Kidney capillary endothelial cell (primary cell): ENCODE measurements around the gene UPK3BL1.
"Not testable (repeated sequence)": the region's sequence is repeated elsewhere in the genome, so short reads cannot be mapped to it uniquely, and the experiment has no call there.

ENCODE experiments used
- DNase-seq: peaks from one replicate; pipeline ENCODE4 v3.0.0-alpha.2; 2018; ENCODE audit warnings: low spot score

The UPK3BL1 gene

GRCh38 chr7:102627271-102627904 lies 15.2 kb downstream of the UPK3BL1 start:
- DNase-seq: not testable (repeated sequence)

DNA sequence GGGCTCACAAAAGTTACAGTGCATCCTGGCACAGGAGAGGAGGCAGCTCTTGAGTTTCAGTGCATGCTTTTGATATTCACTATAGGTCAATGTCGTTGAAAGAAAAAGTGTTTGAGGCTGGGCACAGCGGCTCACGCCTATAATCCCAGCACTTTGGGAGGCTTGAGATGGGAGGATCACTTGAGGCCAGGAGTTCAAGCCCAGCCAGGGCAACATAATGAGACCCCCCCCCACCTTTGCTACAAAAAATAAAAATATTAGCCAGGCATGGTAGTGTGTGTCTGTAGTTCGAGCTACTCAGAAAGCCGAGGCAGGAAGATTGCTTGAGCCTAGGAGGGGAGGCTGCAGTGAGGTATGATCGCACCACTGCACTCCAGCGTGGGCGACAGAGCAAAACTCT lies 24.5 kb downstream of the UPK3BL1 start:
- not testable (repeated sequence) for DNase-seq

- not testable (repeated sequence) for DNase-seq
These were observed 26.0 kb downstream of the UPK3BL1 start, which contains the start of gene RASA4 for GRCh38 chr7:102616507-102617125. Gene RASA4, minus strand, starts transcription at chr7:102616756. Its CDS starts 67 bp downstream, at chr7:102616689.

DNA sequence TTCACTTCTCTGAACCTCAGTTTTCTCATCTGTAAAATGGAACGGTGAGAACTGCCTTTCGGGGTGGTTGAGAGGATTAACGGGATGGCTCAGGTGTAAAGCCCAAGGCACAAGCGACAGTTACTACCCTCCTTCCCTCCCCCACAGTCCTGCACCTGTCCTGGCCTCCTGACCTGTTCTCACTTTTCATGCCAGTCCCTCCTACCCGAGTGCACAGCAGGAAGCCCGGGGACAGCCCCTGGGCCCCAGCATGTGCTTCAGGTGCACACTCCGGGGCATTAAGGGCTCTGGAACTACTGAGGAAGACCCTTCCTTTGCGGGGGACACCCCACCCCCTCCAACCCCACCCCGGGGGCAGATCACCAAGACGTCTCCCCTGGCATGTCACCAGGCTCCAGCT lies 26.7 kb downstream of the UPK3BL1 start:
- not testable (repeated sequence) for DNase-seq

GRCh38 chr7:102614873-102615272 lies 27.7 kb downstream of the UPK3BL1 start:
- DNase-seq: not testable (repeated sequence)

- not testable (repeated sequence) for DNase-seq
These were observed 28.3 kb downstream of the UPK3BL1 start for GRCh38 chr7:102614346-102614697.

DNA sequence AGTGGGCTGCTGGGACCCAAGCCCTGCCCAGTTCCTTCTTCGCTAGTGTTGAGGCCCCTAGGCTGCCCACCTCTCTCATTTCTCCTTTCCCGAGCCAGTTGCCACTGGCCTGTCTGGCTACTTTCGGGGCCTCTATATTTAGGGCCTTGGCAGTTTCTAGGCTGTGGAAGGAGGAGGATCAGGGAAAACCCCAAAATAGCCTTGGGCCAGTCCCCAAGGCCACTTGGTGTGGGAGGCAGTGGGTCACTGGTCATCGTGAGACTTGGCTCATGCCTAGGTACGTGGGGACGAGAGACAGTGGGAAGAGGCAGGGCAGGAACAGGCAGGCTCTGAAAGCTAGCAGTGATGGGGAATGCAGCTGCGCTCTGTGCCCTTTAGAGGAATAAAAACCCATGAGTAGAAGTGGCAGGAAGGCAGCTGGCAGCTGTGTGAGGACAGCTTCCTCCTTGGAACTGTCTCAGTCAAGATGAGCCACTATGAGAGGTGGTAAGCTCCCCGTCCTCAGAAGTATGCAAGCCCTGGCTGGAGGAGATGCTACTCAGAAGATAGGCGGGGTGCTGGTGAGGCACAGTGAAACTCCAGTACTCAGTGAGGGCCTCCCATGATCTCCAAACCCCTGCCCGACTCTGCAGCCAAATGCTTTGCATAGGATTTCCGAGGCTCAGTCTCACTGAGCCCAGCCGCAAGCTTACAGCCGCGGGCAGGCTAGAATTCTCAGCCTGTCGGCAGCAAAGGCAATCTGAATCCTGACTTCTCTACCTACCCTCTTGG lies 28.8 kb downstream of the UPK3BL1 start:
- not testable (repeated sequence) for DNase-seq

DNA sequence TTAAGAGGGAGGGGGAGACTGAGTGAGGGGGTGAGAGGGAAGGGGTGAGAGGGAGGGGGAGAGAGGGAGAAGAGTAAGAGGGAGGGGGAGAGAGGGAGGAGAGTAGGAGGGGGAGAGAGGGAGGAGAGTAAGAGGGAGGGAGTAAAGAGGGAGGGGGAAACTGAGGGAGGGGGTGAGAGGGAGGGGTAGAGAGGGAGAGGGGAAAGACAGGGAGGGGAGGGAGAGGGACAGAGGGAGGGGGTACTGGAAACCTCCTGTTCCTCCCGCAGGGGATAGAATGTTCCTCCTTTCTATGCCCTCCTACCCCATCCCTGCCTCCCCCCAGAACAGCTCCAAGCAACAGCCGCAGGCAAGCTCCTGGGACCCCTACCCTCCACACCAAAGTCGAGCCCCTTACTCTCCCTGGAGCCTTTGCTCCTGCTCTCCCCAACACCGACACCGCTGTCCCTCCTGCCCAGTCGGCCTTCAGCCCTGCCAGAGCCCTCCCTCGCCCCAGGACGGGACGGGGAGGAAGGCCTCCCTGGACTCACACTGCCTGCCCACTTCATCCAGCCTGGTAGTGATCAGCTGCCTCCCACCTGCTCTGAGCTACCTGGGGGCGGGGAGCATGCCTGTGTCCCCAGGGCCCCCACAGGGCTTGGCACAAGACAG lies 30.8 kb downstream of the UPK3BL1 start:
- peak; percentile 4 for DNase-seq

- not testable (repeated sequence) for DNase-seq
These were observed 31.4 kb downstream of the UPK3BL1 start for GRCh38 chr7:102611013-102611674.

DNA sequence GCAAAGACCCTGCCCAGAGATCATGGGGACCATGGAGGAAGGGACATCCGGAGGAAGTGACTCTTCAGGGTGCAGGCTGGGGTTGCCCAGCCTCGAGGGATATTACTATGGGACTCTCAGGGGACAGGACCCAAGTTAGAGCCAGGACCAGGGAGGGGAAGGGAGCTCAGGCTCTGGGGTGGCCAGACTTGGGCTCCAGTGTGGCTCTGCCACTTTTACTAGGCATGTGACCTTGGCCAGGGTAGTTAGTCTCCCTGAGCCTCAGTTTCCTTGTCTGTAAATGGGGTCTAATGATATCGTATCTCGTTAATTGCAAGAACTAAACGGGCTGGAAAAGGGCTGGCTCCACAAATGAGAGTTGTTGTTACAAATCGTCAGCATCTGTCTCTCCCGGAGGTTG lies 32.1 kb downstream of the UPK3BL1 start:
- DNase-seq: not testable (repeated sequence)

DNA sequence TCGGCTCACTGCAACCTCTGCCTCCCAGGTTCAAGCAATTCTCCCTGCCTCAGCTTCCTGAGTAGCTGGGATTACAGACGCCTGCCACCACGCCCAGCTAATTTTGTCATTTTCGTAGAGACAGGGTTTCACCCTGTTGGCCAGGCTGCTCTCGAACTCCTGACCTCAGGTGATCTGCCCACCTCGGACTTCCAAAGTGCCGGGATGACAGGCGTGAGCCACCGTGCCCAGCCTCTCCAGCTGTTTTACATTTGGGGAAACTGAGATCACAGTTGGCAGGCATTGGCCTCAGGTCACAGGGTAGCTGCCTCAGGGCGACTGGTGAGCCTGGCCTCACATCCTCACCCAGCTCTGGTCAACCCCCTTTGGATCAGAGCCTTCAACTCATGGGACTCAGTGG lies 32.9 kb downstream of the UPK3BL1 start:
- not testable (repeated sequence) for DNase-seq

DNA sequence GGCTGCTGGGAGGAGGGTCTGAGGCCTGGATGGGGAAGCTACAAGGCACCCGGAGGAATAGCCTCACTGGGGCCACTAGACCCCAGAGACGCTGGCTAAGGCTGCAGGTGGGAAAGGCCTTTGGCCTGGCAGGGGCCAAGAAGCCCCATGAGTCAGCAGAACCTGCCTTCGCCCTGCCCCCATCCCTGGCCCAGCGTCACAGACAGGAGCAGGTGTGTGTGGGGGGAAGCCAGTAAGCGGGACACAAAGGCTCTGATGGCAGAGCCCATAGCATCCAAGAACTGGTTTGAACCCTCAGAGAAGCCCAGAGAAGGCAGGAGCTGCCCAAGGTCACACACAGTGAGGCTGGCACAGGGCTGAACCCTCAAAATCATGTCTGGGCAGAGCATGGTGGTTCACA lies 35.7 kb downstream of the UPK3BL1 start:
- DNase-seq: not testable (repeated sequence)

DNA sequence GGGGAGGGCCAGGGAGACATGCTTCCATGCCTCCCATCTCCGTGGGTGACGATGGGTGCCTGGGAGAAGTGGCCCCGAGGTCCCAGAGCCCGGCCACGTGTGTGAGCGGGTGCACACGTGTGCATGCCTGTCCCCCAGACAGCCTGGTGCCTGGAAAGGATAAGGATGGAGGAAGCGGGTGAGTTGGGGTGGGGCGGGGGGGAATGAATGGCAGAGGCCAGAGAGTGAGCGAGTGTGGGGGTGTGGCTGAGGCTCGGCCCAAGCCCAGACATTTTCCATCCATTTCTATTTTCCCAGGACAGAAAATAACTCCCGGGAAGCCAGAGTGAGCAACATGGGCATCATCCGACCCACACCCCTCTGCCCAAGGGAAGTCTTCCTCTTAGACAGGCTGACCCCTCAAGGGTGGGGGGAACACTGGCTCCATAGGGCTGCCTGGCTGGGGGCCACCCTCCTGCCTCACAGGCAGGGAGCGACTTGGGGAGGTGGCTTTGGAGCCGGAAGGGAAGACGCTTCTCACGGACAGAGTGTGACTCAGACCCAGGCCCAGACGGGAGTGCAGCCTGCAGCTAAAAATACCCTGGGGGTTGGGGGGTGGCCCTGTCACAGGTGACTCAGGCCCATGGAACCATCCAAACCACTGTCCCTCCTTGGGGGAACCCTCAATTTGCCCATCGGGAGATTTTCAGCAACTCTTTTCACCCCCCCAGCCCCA lies 38.0 kb downstream of the UPK3BL1 start:
- DNase-seq: not testable (repeated sequence)

DNA sequence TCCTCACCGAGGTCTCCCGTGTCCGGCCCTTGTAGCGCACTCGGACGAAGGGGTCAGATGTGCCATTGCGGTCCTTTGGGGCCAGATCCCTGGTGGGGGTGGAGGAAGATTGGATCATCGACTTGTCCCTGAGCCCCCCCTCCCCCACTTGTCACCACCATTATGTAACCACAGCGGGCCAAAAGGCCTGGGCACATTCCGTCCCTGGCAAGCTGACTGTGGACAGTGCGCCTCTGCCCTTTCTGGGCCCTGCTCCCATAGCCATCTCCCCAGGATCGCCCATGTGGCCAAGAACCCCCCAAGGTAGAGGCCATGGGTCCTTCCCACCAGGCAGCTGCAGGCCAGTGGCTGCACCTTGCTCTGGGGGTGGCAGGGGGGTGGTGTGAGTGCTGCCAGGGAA lies 40.3 kb downstream of the UPK3BL1 start:
- DNase-seq: not testable (repeated sequence)

DNA sequence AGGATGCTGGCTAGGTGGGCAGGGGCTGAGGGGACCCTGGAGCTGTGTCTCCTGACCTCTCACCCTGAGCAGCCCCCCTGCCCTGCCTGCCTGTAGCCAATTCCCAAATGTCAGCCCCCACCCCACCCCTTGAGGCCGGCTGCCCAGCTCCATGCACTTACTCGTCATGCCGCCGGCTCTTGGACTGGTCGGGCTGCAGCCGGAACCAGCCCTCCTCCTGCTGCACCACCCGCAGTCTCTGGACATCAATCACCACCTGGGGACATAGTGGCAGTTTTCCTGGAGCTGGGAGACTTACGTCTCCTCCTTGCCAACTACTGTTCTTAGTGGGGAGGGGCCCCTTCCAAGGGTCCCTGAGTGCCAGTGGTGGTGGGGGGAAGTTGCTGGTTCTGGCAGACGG lies 42.9 kb downstream of the UPK3BL1 start:
- not testable (repeated sequence) for DNase-seq

DNA sequence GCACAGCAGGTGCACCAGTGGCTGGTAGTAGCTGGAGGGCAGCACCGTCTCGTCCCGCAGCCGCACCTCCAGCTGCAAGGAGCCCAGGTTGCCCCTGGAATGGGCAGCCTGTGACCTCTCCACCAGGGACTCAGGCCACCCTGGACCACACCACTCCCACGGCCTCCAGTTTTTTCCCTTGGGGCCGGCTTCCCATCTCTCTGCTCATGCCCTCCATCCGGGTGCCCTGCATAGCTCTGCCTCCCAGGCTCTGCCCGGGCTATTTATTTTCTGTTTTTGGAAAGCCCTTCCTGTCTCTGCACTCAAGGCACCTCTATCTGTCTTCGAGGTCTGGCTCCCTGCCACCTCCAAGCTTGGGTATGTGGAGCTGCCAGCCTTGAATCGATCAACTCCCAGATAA lies 46.6 kb downstream of the UPK3BL1 start:
- DNase-seq: not testable (repeated sequence)

DNA sequence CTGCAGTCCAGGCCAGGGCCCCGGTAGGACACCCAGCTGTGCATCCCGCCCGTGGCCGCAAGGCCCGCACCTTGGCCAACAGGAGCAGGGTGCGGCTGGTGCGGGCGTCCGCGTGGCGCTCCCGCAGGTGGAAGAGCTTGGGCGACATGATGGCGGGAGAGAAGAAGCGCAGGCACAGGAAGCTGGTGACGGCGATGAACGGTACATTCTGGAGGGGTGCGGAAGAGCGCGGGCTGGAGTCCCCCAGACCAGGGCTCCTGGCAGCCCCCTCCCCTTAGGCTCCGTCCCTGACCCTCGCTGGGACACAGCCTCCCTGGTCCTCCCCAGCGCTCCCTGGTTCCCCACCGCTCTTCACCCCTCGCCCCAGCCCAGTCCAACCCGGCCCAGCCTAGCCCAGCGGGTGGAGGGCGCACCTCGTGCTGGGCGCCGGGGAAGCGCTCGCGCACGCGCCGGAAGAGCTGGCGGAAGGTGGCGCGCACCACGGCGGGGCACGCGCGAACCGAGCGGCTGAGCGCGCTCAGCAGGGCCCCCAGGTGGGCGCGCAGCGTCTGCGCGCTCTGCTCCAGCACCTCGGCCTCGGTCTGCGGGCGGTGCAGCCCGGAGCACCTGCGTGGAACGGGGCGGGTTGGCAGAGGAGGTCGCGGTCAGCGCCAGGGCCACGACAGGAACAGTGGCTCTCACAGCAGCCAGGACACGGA lies 48.8 kb downstream of the UPK3BL1 start:
- not testable (repeated sequence) for DNase-seq

- DNase-seq: not testable (repeated sequence)
These were observed 50.0 kb downstream of the UPK3BL1 start for GRCh38 chr7:102592477-102593019.

DNA sequence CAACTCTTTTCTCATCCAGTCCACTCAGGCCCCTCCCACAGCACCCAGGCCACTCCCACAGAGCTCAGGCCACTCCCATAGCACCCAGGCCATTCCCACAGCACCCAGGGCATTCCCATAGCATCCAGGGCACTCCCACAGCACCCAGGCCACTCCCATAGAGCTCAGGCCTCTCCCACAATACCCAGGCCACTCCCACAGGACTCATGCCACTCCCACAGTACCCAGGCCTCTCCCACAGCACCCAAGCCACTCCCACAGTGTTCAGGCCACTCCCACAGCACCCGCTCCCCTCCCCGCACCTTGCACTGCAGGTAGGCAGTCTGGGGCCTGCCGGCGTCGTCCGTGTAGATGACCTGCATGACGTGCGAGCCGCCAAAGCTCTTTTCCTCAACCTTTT lies 52.7 kb downstream of the UPK3BL1 start:
- DNase-seq: not testable (repeated sequence)
